Peyer's patch (tissue), 4 donors: ENCODE results near the gene CNTNAP5. TPM values are rescaled to one million over a fixed set of nuclear protein-coding genes. Genes with fewer than 3 reads are reported as not detected.

Experiments
- DNase-seq, 3 donors: peaks; one replicate each; pipeline ENCODE4 v3.0.0-alpha.2; 2017 to 2019
- H3K27ac ChIP-seq, 4 donors: fragments of 200-600 bp; sonication (generic); one replicate each; pipeline ENCODE4 v1.5.1; 2016 to 2019
- H3K27me3 ChIP-seq, 2 donors: fragments of 200-600 bp; sonication (generic); one replicate each; pipeline ENCODE4 v1.5.1; 2019
- H3K36me3 ChIP-seq, 3 donors: fragments of 200-600 bp; sonication (generic); one replicate each; pipeline ENCODE4 v1.5.1; 2016 to 2019
- H3K4me1 ChIP-seq, 4 donors: fragments of 200-600 bp; sonication (generic); one replicate each; pipeline ENCODE4 v1.5.1; 2016 to 2019
- H3K4me3 ChIP-seq, 4 donors: fragments of 200-600 bp; sonication (generic); 1 replicate in 3 of 4; 2 replicates in 1 of 4; pipeline ENCODE4 v1.5.1; 2016 to 2019; ENCODE audit warnings: mild to moderate bottlenecking in 1 of 4
- H3K9me3 ChIP-seq, 4 donors: fragments of 200-600 bp; sonication (generic); one replicate each; pipeline ENCODE4 v1.5.1; 2016 to 2019; ENCODE audit warnings: mild to moderate bottlenecking in 1 of 4
- CTCF ChIP-seq, 6 experiments: fragments of 450-650 bp in 4 of 6; fragments of 200-600 bp in 2 of 6; sonication (generic) in 1 of 6; IDR thresholded peaks; one replicate each; pipeline ENCODE4 v1.5.1; 2017 to 2019; ENCODE audit warnings: antibody characterized with exemption in 6 of 6, mild to moderate bottlenecking in 3 of 6, moderate library complexity in 1 of 6
- POLR2A ChIP-seq, 2 donors: fragments of 450-650 bp; IDR thresholded peaks; one replicate each; pipeline ENCODE4 v1.5.1; 2017; ENCODE audit warnings: antibody characterized with exemption in 2 of 2, mild to moderate bottlenecking in 2 of 2, moderate library complexity in 2 of 2
- total RNA-seq, 4 donors: library from RNA; depleted of rRNA; stranded (reverse); fragments of >200 nt; gene quantifications; one replicate each; pipeline ENCODE4 v1.1.0, GENCODE V29; 2016

CNTNAP5 gene
- total RNA-seq, 4 donors from 2014 or later, result not detected

GRCh38 chr2:124753842-124754241 is 728.8 kb downstream of the CNTNAP5 start:
- Histone ChIP-seq H3K36me3 (no peaks in the 10 kb centered on the region), H3K27me3 (no peaks in the 10 kb centered on the region), H3K9me3 (no peaks in the 10 kb centered on the region), H3K4me3 (no peak overlapping the region), H3K27ac (no peak overlapping the region), H3K4me1 (no peaks in the 10 kb centered on the region)
- DNase-seq, result no peak
- TF ChIP-seq POLR2A (IDR thresholded peaks at IDR 0.05) (no peak), CTCF (IDR thresholded peaks at IDR 0.05) (no peak)

- TF ChIP-seq CTCF (IDR thresholded peaks at IDR 0.05) (no peak), POLR2A (IDR thresholded peaks at IDR 0.05) (no peak)
These were observed 730.3 kb downstream of the CNTNAP5 start for GRCh38 chr2:124755386-124755785.

GRCh38 chr2:124756048-124756447 is 731.0 kb downstream of the CNTNAP5 start:
- Histone ChIP-seq H3K4me1 (no peaks in the 10 kb centered on the region), H3K36me3 (no peaks in the 10 kb centered on the region), H3K9me3 (no peaks in the 10 kb centered on the region), H3K27me3 (no peaks in the 10 kb centered on the region), H3K27ac (no peak overlapping the region), H3K4me3 (no peak overlapping the region)
- TF ChIP-seq POLR2A (IDR thresholded peaks at IDR 0.05) (no peak), CTCF (IDR thresholded peaks at IDR 0.05) (no peak)
- DNase-seq, result no peak

More at GRCh38 chr2:124755386-124755785, 730.3 kb downstream of the CNTNAP5 start:
- no peaks in the 10 kb centered on the region for H3K36me3 ChIP-seq
- H3K27me3 ChIP-seq, result no peaks in the 10 kb centered on the region
- no peak overlapping the region for H3K27ac ChIP-seq
- no peak for DNase-seq
- H3K9me3 ChIP-seq, result no peaks in the 10 kb centered on the region
- H3K4me3 ChIP-seq, result no peak overlapping the region
- H3K4me1 ChIP-seq, result no peaks in the 10 kb centered on the region

GRCh38 chr2:124762388-124762787 is 737.3 kb downstream of the CNTNAP5 start:
- Histone ChIP-seq H3K27me3 (no peaks in the 10 kb centered on the region), H3K4me3 (no peak overlapping the region), H3K4me1 (no peaks in the 10 kb centered on the region), H3K9me3 (no peaks in the 10 kb centered on the region), H3K27ac (no peak overlapping the region), H3K36me3 (no peaks in the 10 kb centered on the region)
- TF ChIP-seq CTCF (IDR thresholded peaks at IDR 0.05), result no peak
- TF ChIP-seq POLR2A (IDR thresholded peaks at IDR 0.05), result no peak
- no peak for DNase-seq

GRCh38 chr2:124763611-124764010 is 738.5 kb downstream of the CNTNAP5 start:
- Histone ChIP-seq H3K4me1 (no peaks in the 10 kb centered on the region), H3K36me3 (no peaks in the 10 kb centered on the region)
- DNase-seq, result no peak

More at GRCh38 chr2:124763611-124764010, 738.5 kb downstream of the CNTNAP5 start:
- Histone ChIP-seq H3K9me3 (no peaks in the 10 kb centered on the region), H3K27me3 (no peaks in the 10 kb centered on the region), H3K27ac (no peak overlapping the region), H3K4me3 (no peak overlapping the region)
- TF ChIP-seq POLR2A (IDR thresholded peaks at IDR 0.05) (no peak), CTCF (IDR thresholded peaks at IDR 0.05) (no peak)
